Naive thymus-derived CD4-positive, alpha-beta T cell (primary cell): ENCODE data around the gene CCDC137. TPM values are rescaled to one million over a fixed set of nuclear protein-coding genes. Genes with fewer than 3 reads are reported as not detected.

Source experiments
- ATAC-seq: fragments of 150-1000 bp; cut with Tn5 transposase; 2 replicates; pipeline ENCODE4 v1.10.0; 2021; ENCODE audit warnings: mild to moderate bottlenecking, moderate library complexity
- CTCF ChIA-PET: fragments of 350-600 bp; sonication (Branson Sonifier 250); formaldehyde crosslinking; loops from one replicate; lab custom pipeline; 2021; ENCODE audit warnings: antibody characterized with exemption; lab: Charles Lee
- POLR2A ChIA-PET: fragments of 350-600 bp; sonication (Branson Sonifier 250); formaldehyde crosslinking; loops from one replicate; lab custom pipeline; 2021; ENCODE audit warnings: antibody characterized with exemption, inconsistent platforms; lab: Charles Lee
- DNase-seq, 9 donors: peaks; one replicate each; pipeline versions ENCODE4 v3.0.0 to v3.0.0-alpha.2; 2020 to 2022; ENCODE audit warnings: mixed read lengths in 1 of 9
- H3K27ac ChIP-seq: one replicate; pipeline ENCODE4 v1.7.0; 2013; ENCODE audit warnings: mild to moderate bottlenecking, low read depth, low read length, moderate library complexity
- H3K27me3 ChIP-seq, 2 donors: one replicate each; pipeline ENCODE4 v1.7.0; 2013; ENCODE audit warnings: low read length in 2 of 2, mild to moderate bottlenecking in 2 of 2, moderate library complexity in 2 of 2; ENCODE audit not compliant: control insufficient read depth in 2 of 2, insufficient read depth in 2 of 2
- H3K36me3 ChIP-seq, 3 experiments: 1 replicate in 2 of 3; 2 replicates in 1 of 3; pipeline ENCODE4 v1.7.0; 2013; ENCODE audit warnings: low read length in 3 of 3, mild to moderate bottlenecking in 3 of 3, moderate library complexity in 1 of 3; ENCODE audit not compliant: insufficient read depth in 3 of 3, control insufficient read depth in 2 of 3
- H3K4me1 ChIP-seq, 2 donors: one replicate each; pipeline ENCODE4 v1.7.0; 2013; ENCODE audit warnings: low read length in 2 of 2, mild to moderate bottlenecking in 2 of 2, moderate library complexity in 1 of 2; ENCODE audit not compliant: control insufficient read depth in 2 of 2, insufficient read depth in 2 of 2
- H3K4me3 ChIP-seq: 2 replicates; pipeline ENCODE4 v1.7.0; 2013; ENCODE audit warnings: mild to moderate bottlenecking, low read length
- H3K9me3 ChIP-seq, 3 experiments: 1 replicate in 2 of 3; 2 replicates in 1 of 3; pipeline ENCODE4 v1.7.0; 2013; ENCODE audit warnings: low read length in 3 of 3; ENCODE audit not compliant: control insufficient read depth in 2 of 3
- H3K27ac Mint-ChIP-seq, 9 donors: one replicate each; pipeline ENCODE4 v1.8.0; 2020 to 2022; ENCODE audit warnings: mixed read lengths in 9 of 9, mild to moderate bottlenecking in 8 of 9, moderate library complexity in 5 of 9, inconsistent platforms in 2 of 9
- H3K27me3 Mint-ChIP-seq, 5 donors: one replicate each; pipeline ENCODE4 v1.8.0; 2021 to 2022; ENCODE audit warnings: mixed read lengths in 5 of 5, mild to moderate bottlenecking in 1 of 5
- H3K36me3 Mint-ChIP-seq, 5 donors: one replicate each; pipeline ENCODE4 v1.8.0; 2020 to 2022; ENCODE audit warnings: mixed read lengths in 5 of 5, mild to moderate bottlenecking in 3 of 5, inconsistent platforms in 1 of 5
- H3K4me1 Mint-ChIP-seq, 7 donors: one replicate each; pipeline ENCODE4 v1.8.0; 2020 to 2022; ENCODE audit warnings: mixed read lengths in 7 of 7, mild to moderate bottlenecking in 3 of 7, inconsistent platforms in 1 of 7
- H3K4me3 Mint-ChIP-seq, 10 donors: one replicate each; pipeline ENCODE4 v1.8.0; 2020 to 2022; ENCODE audit warnings: mild to moderate bottlenecking in 10 of 10, mixed read lengths in 10 of 10, moderate library complexity in 6 of 10, inconsistent platforms in 2 of 10
- H3K9me3 Mint-ChIP-seq, 11 donors: one replicate each; pipeline ENCODE4 v1.8.0; 2020 to 2022; ENCODE audit warnings: mixed read lengths in 11 of 11, mild to moderate bottlenecking in 4 of 11, inconsistent platforms in 1 of 11, moderate library complexity in 1 of 11
- intact Hi-C, 2 donors: fragments of 100-400 bp; cut with micrococcal nuclease; formaldehyde crosslinking; loops; one replicate each; pipeline ENCODE4 v1.15.1; 2023
- polyA plus RNA-seq, 2 donors: library from polyadenylated mRNA; unstranded; fragments of 300-500 nt; fragmentation: Illumina TruSeq; gene quantifications; one replicate each; pipeline ENCODE4 v1.2.3, GENCODE V29; 2021
- total RNA-seq, 6 experiments: library from RNA in 5 of 6; stranded (reverse) in 5 of 6; gene quantifications; 1 replicate in 5 of 6; 2 replicates in 1 of 6; pipeline ENCODE4 v1.2.3 and lab custom pipeline; 2021 to 2026

Gene CCDC137
- total and polyA plus RNA-seq, 7 experiments from 2014 or later = 10.0 to 33.5 (median 26.0) TPM

DNA sequence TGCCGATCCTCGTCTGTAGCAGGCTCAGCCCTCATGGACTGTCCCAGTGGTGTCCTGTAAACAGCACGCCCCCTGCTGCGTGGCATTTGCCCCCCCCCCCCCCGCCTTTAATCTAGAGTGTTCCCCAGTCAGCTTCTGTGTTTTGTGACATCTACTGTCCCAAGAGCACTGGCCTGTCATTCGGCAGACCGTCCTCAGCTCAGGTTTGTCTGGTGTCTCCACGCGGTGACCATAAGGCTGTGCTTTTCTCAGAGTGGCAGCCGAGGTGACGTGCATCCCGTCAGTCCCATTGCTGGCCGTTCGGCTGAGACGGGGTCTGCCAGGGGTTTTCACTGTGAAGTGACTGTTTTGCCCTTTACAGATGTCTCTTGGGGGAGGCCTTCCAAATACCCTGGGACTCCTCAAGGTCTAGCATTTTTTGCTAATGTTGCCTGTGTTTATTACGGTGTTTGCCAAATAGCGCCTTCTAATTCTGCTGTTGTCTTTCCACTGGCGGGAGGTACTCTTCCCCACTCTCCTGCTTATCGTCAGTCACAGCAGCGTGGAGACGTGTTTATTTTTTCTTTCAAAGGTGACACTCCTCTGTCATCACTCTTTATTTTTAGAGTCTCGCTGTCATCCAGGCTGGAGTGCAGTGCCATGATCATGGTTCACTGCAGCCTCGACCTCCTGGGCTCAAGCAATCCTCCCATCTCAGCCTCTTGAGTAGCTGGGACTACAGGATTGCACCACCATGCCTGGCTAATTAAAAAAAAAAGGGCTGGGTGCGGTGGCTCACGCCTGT, 30.9 kb downstream of the CCDC137 start:
- no peak overlapping the region for H3K27ac ChIP-seq
- ChIA-PET POLR2A (no interaction called here), CTCF (interaction anchor here (0.6 kb wide), 1 partner anchor 15 kb away, joined by 3 read pairs; no protein-coding TSS in a partner anchor)
- H3K4me1 Mint-ChIP-seq = peaks cover 9 to 18% (median 16%) of the 10 kb centered on the region in 7 donors
- H3K9me3 ChIP-seq = no peaks in the 10 kb centered on the region
- intact Hi-C loops = no loop called here
- H3K36me3 ChIP-seq = peaks cover 0 to 82% (median 11%) of the 10 kb centered on the region in 3 experiments
- peaks cover 0 to 24% (median 0%) of the 10 kb centered on the region in 5 donors for H3K36me3 Mint-ChIP-seq
- no peaks in the 10 kb centered on the region for H3K27me3 ChIP-seq
- ATAC-seq (no peak), DNase-seq (no peak)
- no peaks in the 10 kb centered on the region for H3K9me3 Mint-ChIP-seq
- H3K27ac Mint-ChIP-seq = peak overlapping the region in 2 of 9 donors; percentile 14 to 51
- H3K4me1 ChIP-seq = peaks cover 12 to 13% of the 10 kb centered on the region in 2 donors
- H3K4me3 Mint-ChIP-seq = no peak overlapping the region
- no peaks in the 10 kb centered on the region for H3K27me3 Mint-ChIP-seq
- no peak overlapping the region for H3K4me3 ChIP-seq

DNA sequence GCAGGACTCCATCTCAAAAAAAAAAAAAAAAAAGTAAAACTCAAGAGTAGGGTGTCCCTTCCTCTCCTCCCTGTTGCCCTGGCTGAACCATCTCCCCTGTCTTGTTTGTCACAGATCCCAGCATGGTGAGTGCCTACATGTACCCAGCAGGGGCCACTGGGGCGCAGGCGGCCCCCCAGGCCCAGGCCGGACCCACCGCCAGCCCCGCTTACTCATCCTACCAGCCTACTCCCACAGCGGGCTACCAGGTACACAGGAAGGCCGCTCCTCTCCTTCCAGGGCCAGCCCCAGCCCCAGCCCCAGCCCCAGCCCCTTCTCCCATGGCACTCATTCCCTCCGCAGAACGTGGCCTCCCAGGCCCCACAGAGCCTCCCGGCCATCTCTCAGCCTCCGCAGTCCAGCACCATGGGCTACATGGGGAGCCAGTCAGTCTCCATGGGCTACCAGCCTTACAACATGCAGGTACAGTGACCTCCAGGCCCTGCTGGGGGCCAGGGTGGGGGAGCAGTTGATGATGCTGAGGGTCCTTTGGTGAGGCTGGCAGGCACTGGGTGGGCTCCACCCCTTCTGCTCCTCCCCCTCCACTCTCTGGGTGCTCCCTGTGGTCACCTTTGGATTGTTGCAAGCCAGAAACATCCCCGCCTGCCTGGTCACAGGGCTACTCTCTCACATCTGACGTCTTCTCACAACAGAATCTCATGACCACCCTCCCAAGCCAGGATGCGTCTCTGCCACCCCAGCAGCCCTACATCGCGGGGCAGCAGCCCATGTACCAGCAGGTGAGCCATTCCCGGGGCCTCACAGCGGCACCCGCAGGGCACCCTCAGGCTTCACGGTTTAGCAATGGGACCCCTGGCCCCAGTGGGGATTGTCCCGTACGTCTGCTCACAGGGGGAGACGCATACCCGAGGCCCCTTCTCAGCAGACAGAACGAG, 34.1 kb downstream of the CCDC137 start:
- Mint-ChIP-seq H3K27me3 (no peaks in the 10 kb centered on the region), H3K4me3 (peak overlapping the region in 7 of 10 donors; percentile 18 to 88 (median 48)), H3K27ac (peak overlapping the region in 4 of 9 donors; percentile 33 to 81 (median 54)), H3K4me1 (peaks cover 17 to 37% (median 24%) of the 10 kb centered on the region in 7 donors), H3K9me3 (no peaks in the 10 kb centered on the region), H3K36me3 (peaks cover 0 to 24% (median 0%) of the 10 kb centered on the region in 5 donors)
- ChIA-PET CTCF (no interaction called here), POLR2A (interaction anchor here (3.6 kb wide), 1 partner anchor 17 kb away, joined by 49 read pairs; the partner anchor contains the start of genes ARL16 and HGS)
- H3K9me3 ChIP-seq = no peaks in the 10 kb centered on the region
- H3K27me3 ChIP-seq = no peaks in the 10 kb centered on the region
- DNase-seq (no peak), ATAC-seq (no peak)
- peaks cover 0 to 67% (median 11%) of the 10 kb centered on the region in 3 experiments for H3K36me3 ChIP-seq
- no peak overlapping the region for H3K4me3 ChIP-seq
- intact Hi-C loops = loop anchor here in 1 of 2 donors (5.0 kb wide), 2 partner anchors 33 to 148 kb away; partner anchors contain the start of genes CCDC137, FAAP100 and OXLD1
- H3K4me1 ChIP-seq = peaks cover 23 to 24% of the 10 kb centered on the region in 2 donors
- no peak overlapping the region for H3K27ac ChIP-seq

DNA sequence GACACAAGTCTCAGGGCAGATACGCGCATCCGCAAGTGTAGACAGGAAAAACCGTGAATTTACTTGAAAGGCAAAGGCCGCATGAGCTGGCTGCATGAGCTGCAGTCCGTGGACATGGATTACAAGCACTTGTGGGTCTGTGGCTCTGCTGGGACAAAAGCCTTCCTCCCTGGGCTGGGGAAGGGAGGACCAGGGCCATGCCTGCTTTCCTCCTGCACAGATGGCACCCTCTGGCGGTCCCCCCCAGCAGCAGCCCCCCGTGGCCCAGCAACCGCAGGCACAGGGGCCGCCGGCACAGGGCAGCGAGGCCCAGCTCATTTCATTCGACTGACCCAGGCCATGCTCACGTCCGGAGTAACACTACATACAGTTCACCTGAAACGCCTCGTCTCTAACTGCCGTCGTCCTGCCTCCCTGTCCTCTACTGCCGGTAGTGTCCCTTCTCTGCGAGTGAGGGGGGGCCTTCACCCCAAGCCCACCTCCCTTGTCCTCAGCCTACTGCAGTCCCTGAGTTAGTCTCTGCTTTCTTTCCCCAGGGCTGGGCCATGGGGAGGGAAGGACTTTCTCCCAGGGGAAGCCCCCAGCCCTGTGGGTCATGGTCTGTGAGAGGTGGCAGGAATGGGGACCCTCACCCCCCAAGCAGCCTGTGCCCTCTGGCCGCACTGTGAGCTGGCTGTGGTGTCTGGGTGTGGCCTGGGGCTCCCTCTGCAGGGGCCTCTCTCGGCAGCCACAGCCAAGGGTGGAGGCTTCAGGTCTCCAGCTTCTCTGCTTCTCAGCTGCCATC, 34.9 kb downstream of the CCDC137 start:
- DNase-seq = no peak
- H3K36me3 ChIP-seq = peaks cover 0 to 67% (median 11%) of the 10 kb centered on the region in 3 experiments

DNA sequence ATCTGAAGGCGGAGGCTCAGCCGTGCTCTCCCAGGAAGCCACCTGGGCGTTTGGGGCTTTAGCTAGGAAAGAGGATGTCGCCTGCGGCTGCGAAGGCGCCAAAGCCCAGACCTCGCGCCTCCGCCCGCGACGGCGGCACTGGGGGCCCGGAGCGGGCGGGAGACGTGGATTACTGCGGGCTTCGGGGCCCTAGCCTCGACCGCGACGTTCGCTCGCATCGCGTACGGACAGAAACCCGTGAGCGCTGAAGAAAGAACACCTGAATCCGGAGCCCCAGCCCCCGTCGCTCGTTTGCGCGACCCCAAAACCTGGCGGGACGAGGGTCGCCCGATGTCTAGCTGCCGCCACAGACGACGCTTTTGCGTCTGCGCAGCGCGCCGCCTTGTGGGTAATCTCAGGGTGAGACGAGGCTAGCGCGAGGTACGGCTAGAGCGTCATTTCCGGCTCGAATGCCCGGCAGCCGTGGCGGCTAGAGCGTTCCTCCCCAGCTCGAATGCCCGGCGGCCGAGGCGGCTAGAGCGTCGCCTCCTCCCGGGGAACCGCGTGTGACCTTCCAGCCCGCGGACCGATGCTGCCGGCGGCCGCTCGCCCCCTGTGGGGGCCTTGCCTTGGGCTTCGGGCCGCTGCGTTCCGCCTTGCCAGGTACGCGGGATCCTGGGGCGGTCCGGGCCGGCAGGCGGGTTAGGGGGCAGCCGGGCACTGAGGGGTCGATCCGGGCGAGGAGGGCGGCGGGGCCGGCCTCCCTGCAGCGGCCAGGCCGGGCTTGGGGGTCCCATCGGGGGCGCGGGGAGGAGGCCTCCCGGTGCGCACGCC, 36.6 kb downstream of the CCDC137 start, which contains the start of gene MRPL12:
TSS of gene MRPL12 (plus strand) at position 434 of the 813 bp plus-strand sequence. CDS start at position 569, 135 bp downstream.
- intact Hi-C loops = loop anchor here (1.0 to 5.0 kb wide), 12 partner anchors 9 to 158 kb away; partner anchors contain the start of genes ARL16 (in 2 of the 2), CCDC137 (in 2 of the 2), FAAP100 (in 2 of the 2) and MCRIP1 (in 2 of the 2)
- peak; percentile 75 to 87 (median 84) for DNase-seq
- peak; percentile 96 for ATAC-seq
- ChIA-PET CTCF (no interaction called here), POLR2A (interaction anchor here (0.6 to 3.6 kb wide), 11 partner anchors 9 to 194 kb away, joined by 3 to 49 read pairs (median 5); partner anchors contain the start of genes ARL16, CCDC137, HGS and MCRIP1)
- H3K4me3 ChIP-seq = peak within 1 kb of the TSS; percentile 91
- H3K9me3 Mint-ChIP-seq = no peaks in the 10 kb centered on the region
- H3K27ac ChIP-seq = peak within 1 kb of the TSS; percentile 95
- H3K36me3 ChIP-seq = peaks cover 0 to 67% (median 11%) of the 10 kb centered on the region in 3 experiments
- no peaks in the 10 kb centered on the region for H3K27me3 Mint-ChIP-seq
- H3K36me3 Mint-ChIP-seq = peaks cover 0 to 25% (median 0%) of the 10 kb centered on the region in 5 donors
- no peaks in the 10 kb centered on the region for H3K27me3 ChIP-seq
- no peaks in the 10 kb centered on the region for H3K9me3 ChIP-seq
- peaks cover 21 to 38% (median 26%) of the 10 kb centered on the region in 7 donors for H3K4me1 Mint-ChIP-seq
- H3K27ac Mint-ChIP-seq = peak within 1 kb of the TSS; percentile 84 to 96 (median 92)
- H3K4me1 ChIP-seq = peaks cover 23 to 24% of the 10 kb centered on the region in 2 donors
- H3K4me3 Mint-ChIP-seq = peak within 1 kb of the TSS; percentile 83 to 94 (median 90)

More for the DNA sequence above, 34.9 kb downstream of the CCDC137 start:
- CTCF ChIA-PET = no interaction called here
- H3K9me3 Mint-ChIP-seq = no peaks in the 10 kb centered on the region
- peaks cover 21 to 38% (median 28%) of the 10 kb centered on the region in 7 donors for H3K4me1 Mint-ChIP-seq
- H3K27me3 ChIP-seq = no peaks in the 10 kb centered on the region
- H3K4me3 Mint-ChIP-seq = peak overlapping the region in 8 of 10 donors; percentile 36 to 94 (median 86)
- H3K27me3 Mint-ChIP-seq = no peaks in the 10 kb centered on the region
- peaks cover 23 to 24% of the 10 kb centered on the region in 2 donors for H3K4me1 ChIP-seq
- peaks cover 0 to 30% (median 0%) of the 10 kb centered on the region in 5 donors for H3K36me3 Mint-ChIP-seq
- no peak overlapping the region for H3K4me3 ChIP-seq
- H3K9me3 ChIP-seq = no peaks in the 10 kb centered on the region
- ATAC-seq = no peak
- peak overlapping the region in 5 of 9 donors; percentile 18 to 96 (median 89) for H3K27ac Mint-ChIP-seq
- intact Hi-C loops = loop anchor here (2.0 to 5.0 kb wide), 6 partner anchors 34 to 159 kb away; partner anchors contain the start of genes FAAP100 (in 2 of the 2), CCDC137 (in 1 of the 2), MCRIP1 (in 1 of the 2) and NPLOC4 (in 1 of the 2)
- POLR2A ChIA-PET = interaction anchor here (1.5 to 3.6 kb wide), 3 partner anchors 18 to 38 kb away, joined by 7 to 49 read pairs (median 12); partner anchors contain the start of genes ARL16 and HGS
- H3K27ac ChIP-seq = peak overlapping the region; percentile 95
